ENCODE results near the gene CDHR5.

Gene CDHR5

GRCh38 chr11:610146-610801 lies 14.5 kb downstream of the CDHR5 start:
- DNase-seq (ENCODE audit: low read depth) = no peak

- DNase-seq (ENCODE audit: low read depth) = no peak
Observed at GRCh38 chr11:609341-609811, 15.4 kb downstream of the CDHR5 start.

- DNase-seq (ENCODE audit: low read depth) = no peak
Observed at GRCh38 chr11:608791-609251, 15.9 kb downstream of the CDHR5 start.

GRCh38 chr11:607971-608659 lies 16.6 kb downstream of the CDHR5 start:
- no peak for DNase-seq (ENCODE audit: low read depth)

- no peak for DNase-seq (ENCODE audit: low read depth)
Observed at GRCh38 chr11:607020-607780, 17.6 kb downstream of the CDHR5 start.

- DNase-seq (ENCODE audit: low read depth) = no peak
Observed at GRCh38 chr11:606245-606644, 18.5 kb downstream of the CDHR5 start.

- no peak for DNase-seq (ENCODE audit: low read depth)
Observed at GRCh38 chr11:605286-606129, 19.2 kb downstream of the CDHR5 start.

- DNase-seq (ENCODE audit: low read depth) = no peak
Observed at GRCh38 chr11:603154-603553, 21.6 kb downstream of the CDHR5 start.

- no peak for DNase-seq (ENCODE audit: low read depth)
Observed at GRCh38 chr11:601573-602245, 23.0 kb downstream of the CDHR5 start.

- DNase-seq (ENCODE audit: low read depth) = no peak
Observed at GRCh38 chr11:598005-598680, 26.6 kb downstream of the CDHR5 start.

GRCh38 chr11:597166-597725 lies 27.5 kb downstream of the CDHR5 start:
- DNase-seq (ENCODE audit: low read depth) = no peak

GRCh38 chr11:596374-596773 lies 28.4 kb downstream of the CDHR5 start:
- no peak for DNase-seq (ENCODE audit: low read depth)

GRCh38 chr11:595400-595799 lies 29.4 kb downstream of the CDHR5 start:
- DNase-seq (ENCODE audit: low read depth) = no peak

- DNase-seq (ENCODE audit: low read depth) = no peak
Observed at GRCh38 chr11:593347-593746, 31.4 kb downstream of the CDHR5 start.

- DNase-seq (ENCODE audit: low read depth) = no peak
Observed at GRCh38 chr11:592918-593317, 31.8 kb downstream of the CDHR5 start.

GRCh38 chr11:592501-592900 lies 32.3 kb downstream of the CDHR5 start:
- no peak for DNase-seq (ENCODE audit: low read depth)

GRCh38 chr11:590997-591396 lies 33.8 kb downstream of the CDHR5 start:
- no peak for DNase-seq (ENCODE audit: low read depth)

GRCh38 chr11:589798-590197 lies 35.0 kb downstream of the CDHR5 start:
- DNase-seq (ENCODE audit: low read depth) = no peak

GRCh38 chr11:587978-588380 lies 36.8 kb downstream of the CDHR5 start:
- peak; percentile 49 for DNase-seq (ENCODE audit: low read depth)

- DNase-seq (ENCODE audit: low read depth) = no peak
Observed at GRCh38 chr11:587546-587945, 37.2 kb downstream of the CDHR5 start.

All from stimulated activated CD8-positive, alpha-beta memory T cell treated with anti-CD3 and anti-CD28 coated beads, Interleukin-4, amount 100 ng/mL, for 24 hours (primary cell).